Measurements from ENCODE around the gene DNMT3L.

- TF ChIP-seq, protein P1, sequence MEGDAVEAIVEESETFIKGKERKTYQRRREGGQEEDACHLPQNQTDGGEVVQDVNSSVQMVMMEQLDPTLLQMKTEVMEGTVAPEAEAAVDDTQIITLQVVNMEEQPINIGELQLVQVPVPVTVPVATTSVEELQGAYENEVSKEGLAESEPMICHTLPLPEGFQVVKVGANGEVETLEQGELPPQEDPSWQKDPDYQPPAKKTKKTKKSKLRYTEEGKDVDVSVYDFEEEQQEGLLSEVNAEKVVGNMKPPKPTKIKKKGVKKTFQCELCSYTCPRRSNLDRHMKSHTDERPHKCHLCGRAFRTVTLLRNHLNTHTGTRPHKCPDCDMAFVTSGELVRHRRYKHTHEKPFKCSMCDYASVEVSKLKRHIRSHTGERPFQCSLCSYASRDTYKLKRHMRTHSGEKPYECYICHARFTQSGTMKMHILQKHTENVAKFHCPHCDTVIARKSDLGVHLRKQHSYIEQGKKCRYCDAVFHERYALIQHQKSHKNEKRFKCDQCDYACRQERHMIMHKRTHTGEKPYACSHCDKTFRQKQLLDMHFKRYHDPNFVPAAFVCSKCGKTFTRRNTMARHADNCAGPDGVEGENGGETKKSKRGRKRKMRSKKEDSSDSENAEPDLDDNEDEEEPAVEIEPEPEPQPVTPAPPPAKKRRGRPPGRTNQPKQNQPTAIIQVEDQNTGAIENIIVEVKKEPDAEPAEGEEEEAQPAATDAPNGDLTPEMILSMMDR (IDR thresholded peaks at IDR 0.05) = no peak
- TF ChIP-seq POLR2A (IDR thresholded peaks at IDR 0.05) = no peak
Observed at GRCh38 chr21:44291078-44291935, 29.6 kb upstream of the DNMT3L start.

Data from Peyer's patch (tissue), 4 donors.